Measurements from ENCODE around the gene AFAP1.

DNA sequence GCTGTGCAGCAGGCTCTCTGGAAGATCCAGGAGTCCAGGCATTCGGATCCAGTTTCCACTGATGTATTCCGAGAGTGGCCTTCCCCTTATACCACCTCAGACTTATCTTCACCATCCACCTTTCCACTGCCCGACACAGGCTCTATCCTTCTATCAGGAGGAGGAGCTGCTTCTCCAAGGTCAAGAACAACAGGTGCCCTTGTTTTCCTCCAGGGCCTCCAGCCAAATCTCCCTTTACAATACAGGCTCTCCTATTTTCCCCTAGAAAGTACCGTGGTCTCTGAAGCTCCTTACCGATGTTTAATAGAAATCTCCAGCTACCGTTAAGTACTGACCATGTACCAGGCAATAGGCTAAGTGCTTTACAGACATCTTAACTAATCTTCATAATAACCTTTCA lies 61.3 kb downstream of the AFAP1 start:
- no peak for TF ChIP-seq POLR2A (IDR thresholded peaks at IDR 0.05)
- TF ChIP-seq CTCF (IDR thresholded peaks at IDR 0.05), result no peak
